H9 (cell line): ENCODE measurements around the gene NT5DC4. TPM values are rescaled to one million over a fixed set of nuclear protein-coding genes. Genes with fewer than 3 reads are reported as not detected.

Experiments used
- DNase-seq: peaks from one replicate; pipeline ENCODE4 v3.0.0-alpha.2; 2017
- H2AFZ ChIP-seq: one replicate; pipeline ENCODE4 v1.6.1; 2013; ENCODE audit warnings: mild to moderate bottlenecking, low read length, control low read depth, moderate library complexity
- H2AK5ac ChIP-seq: 2 replicates; pipeline ENCODE4 v1.6.1; 2013; ENCODE audit warnings: low read length, control low read depth, mixed read lengths; ENCODE audit not compliant: insufficient read length
- H2BK120ac ChIP-seq: one replicate; pipeline ENCODE4 v1.6.1; 2013; ENCODE audit warnings: low read depth, mild to moderate bottlenecking, low read length, control low read depth, inconsistent platforms; ENCODE audit not compliant: poor library complexity, severe bottlenecking
- H2BK12ac ChIP-seq: 2 replicates; pipeline ENCODE4 v1.6.1; 2013; ENCODE audit warnings: low read length, control low read depth, mixed read lengths, low read depth; ENCODE audit not compliant: insufficient read length
- H2BK15ac ChIP-seq: 2 replicates; pipeline ENCODE4 v1.6.1; 2013; ENCODE audit warnings: low read depth, low read length, control low read depth
- H2BK20ac ChIP-seq: one replicate; pipeline ENCODE4 v1.6.1; 2013; ENCODE audit warnings: low read depth, mild to moderate bottlenecking, low read length, control low read depth, inconsistent platforms; ENCODE audit not compliant: poor library complexity, severe bottlenecking
- H2BK5ac ChIP-seq: 2 replicates; pipeline ENCODE4 v1.6.1; 2013; ENCODE audit warnings: low read length, control low read depth, mixed read lengths; ENCODE audit not compliant: insufficient read length
- H3K14ac ChIP-seq: 2 replicates; pipeline ENCODE4 v1.6.1; 2013; ENCODE audit warnings: low read length, control low read depth; ENCODE audit not compliant: insufficient read depth
- H3K18ac ChIP-seq: 2 replicates; pipeline ENCODE4 v1.6.1; 2013; ENCODE audit warnings: low read depth, mild to moderate bottlenecking, mixed read lengths, low read length, control low read depth; ENCODE audit not compliant: insufficient read length
- H3K23ac ChIP-seq: 2 replicates; pipeline ENCODE4 v1.6.1; 2013; ENCODE audit warnings: low read length, control low read depth, mixed read lengths, low read depth; ENCODE audit not compliant: insufficient read length
- H3K23me2 ChIP-seq: 2 replicates; pipeline ENCODE4 v1.6.1; 2013; ENCODE audit warnings: low read depth, mild to moderate bottlenecking, mixed read lengths, low read length, control low read depth; ENCODE audit not compliant: insufficient read length, poor library complexity, severe bottlenecking
- H3K27ac ChIP-seq: 2 replicates; pipeline ENCODE4 v1.5.1; 2013; ENCODE audit warnings: low read length, control low read depth, mixed read lengths, low read depth; ENCODE audit not compliant: insufficient read length
- H3K27me3 ChIP-seq: 2 replicates; pipeline ENCODE4 v1.6.1; 2013; ENCODE audit warnings: low read length, control low read depth, inconsistent platforms; ENCODE audit not compliant: insufficient read depth
- H3K4ac ChIP-seq: 2 replicates; pipeline ENCODE4 v1.6.1; 2013; ENCODE audit warnings: low read depth, mild to moderate bottlenecking, control low read depth, inconsistent platforms, low read length, moderate library complexity
- H3K4me1 ChIP-seq: 2 replicates; pipeline ENCODE4 v1.6.1; 2013; ENCODE audit warnings: low read length, control low read depth, inconsistent platforms; ENCODE audit not compliant: insufficient read depth
- H3K4me2 ChIP-seq: 2 replicates; pipeline ENCODE4 v1.6.1; 2013; ENCODE audit warnings: low read length, control low read depth, mixed read lengths; ENCODE audit not compliant: insufficient read length, insufficient read depth
- H3K56ac ChIP-seq: 2 replicates; pipeline ENCODE4 v1.6.1; 2013; ENCODE audit warnings: low read depth, mild to moderate bottlenecking, mixed read lengths, low read length, control low read depth; ENCODE audit not compliant: insufficient read length
- H3K79me1 ChIP-seq: 2 replicates; pipeline ENCODE4 v1.6.1; 2013; ENCODE audit warnings: low read depth, mild to moderate bottlenecking, moderate library complexity, low read length, control low read depth, inconsistent platforms; ENCODE audit not compliant: insufficient read depth, poor library complexity, severe bottlenecking
- H3K79me2 ChIP-seq: 2 replicates; pipeline ENCODE4 v1.6.1; 2013; ENCODE audit warnings: low read length, control low read depth, inconsistent platforms; ENCODE audit not compliant: insufficient read depth
- H3K9ac ChIP-seq: 2 replicates; pipeline ENCODE4 v1.6.1; 2013; ENCODE audit warnings: low read length, control low read depth, mixed read lengths; ENCODE audit not compliant: insufficient read length; ENCODE audit errors: extremely low read depth
- H3K9me3 ChIP-seq: one replicate; pipeline ENCODE4 v1.6.1; 2013; ENCODE audit warnings: low read depth, low read length, inconsistent platforms; ENCODE audit not compliant: control insufficient read depth
- H3T11ph ChIP-seq: one replicate; pipeline ENCODE4 v1.6.1; 2013; ENCODE audit warnings: mild to moderate bottlenecking, low read length, control low read depth, inconsistent platforms
- H4K20me1 ChIP-seq: one replicate; pipeline ENCODE4 v1.6.1; 2013; ENCODE audit not compliant: control insufficient read depth, insufficient read length, insufficient read depth
- H4K5ac ChIP-seq: 2 replicates; pipeline ENCODE4 v1.6.1; 2013; ENCODE audit warnings: low read depth, mild to moderate bottlenecking, mixed read lengths, low read length, control low read depth; ENCODE audit not compliant: insufficient read length
- H4K8ac ChIP-seq: replicated peaks from 2 replicates; pipeline ENCODE4 v1.6.1; 2013; ENCODE audit warnings: low read length, control low read depth, mixed read lengths, low read depth; ENCODE audit not compliant: insufficient read length
- H4K91ac ChIP-seq: 2 replicates; pipeline ENCODE4 v1.6.1; 2013; ENCODE audit warnings: low read depth, mild to moderate bottlenecking, moderate library complexity, mixed read lengths, low read length, control low read depth; ENCODE audit not compliant: insufficient read length
- H3K27ac Mint-ChIP-seq, 3 experiments: 2 replicates in 2 of 3; 3 replicates in 1 of 3; pipeline ENCODE4 v1.8.0; 2020 to 2021; ENCODE audit warnings: mixed read lengths in 3 of 3, mild to moderate bottlenecking in 1 of 3, moderate library complexity in 1 of 3
- H3K27me3 Mint-ChIP-seq: 2 replicates; pipeline ENCODE4 v1.8.0; 2021; ENCODE audit warnings: low read depth, mild to moderate bottlenecking, moderate library complexity, mixed read lengths
- H3K36me3 Mint-ChIP-seq, 3 experiments: 2 replicates in 2 of 3; 3 replicates in 1 of 3; pipeline ENCODE4 v1.8.0; 2020 to 2021; ENCODE audit warnings: low read depth in 3 of 3, mixed read lengths in 3 of 3; ENCODE audit not compliant: insufficient read depth in 1 of 3
- H3K4me1 Mint-ChIP-seq, 2 experiments: 2 replicates each; pipeline ENCODE4 v1.8.0; 2020; ENCODE audit warnings: mixed read lengths in 2 of 2
- H3K4me3 Mint-ChIP-seq, 2 experiments: 2 replicates in 1 of 2; 3 replicates in 1 of 2; pipeline ENCODE4 v1.8.0; 2020 to 2021; ENCODE audit warnings: mild to moderate bottlenecking in 2 of 2, mixed read lengths in 2 of 2, moderate library complexity in 1 of 2
- H3K9me3 Mint-ChIP-seq, 2 experiments: 2 replicates in 1 of 2; 3 replicates in 1 of 2; pipeline ENCODE4 v1.8.0; 2020; ENCODE audit warnings: mild to moderate bottlenecking in 2 of 2, mixed read lengths in 2 of 2, moderate library complexity in 1 of 2
- WGBS: extraction: QIAGEN DNeasy Blood & Tissue Kit; methylation state at CpG from one replicate; pipeline ENCODE4 v1.1.7; 2013; ENCODE audit warnings: missing lambda C conversion rate, low lambda C conversion rate, mixed read lengths; ENCODE audit not compliant: insufficient read length; ENCODE audit errors: extremely low coverage; 5-methylcytosine and 5-hydroxymethylcytosine counted together
- total RNA-seq: library from RNA; stranded (reverse); gene quantifications from 2 replicates; pipeline ENCODE4 v1.2.1, GENCODE V29; 2021
- TF ChIP-seq, protein P1 (sequence below): fragments of 200-600 bp; sonication (generic); conservative IDR thresholded peaks from 3 replicates; pipeline ENCODE4 v1.8.0; 2021; ENCODE audit warnings: antibody characterized with exemption, mild to moderate bottlenecking

NT5DC4 gene
- total RNA-seq, 1 experiment from 2014 or later = not detected

DNA sequence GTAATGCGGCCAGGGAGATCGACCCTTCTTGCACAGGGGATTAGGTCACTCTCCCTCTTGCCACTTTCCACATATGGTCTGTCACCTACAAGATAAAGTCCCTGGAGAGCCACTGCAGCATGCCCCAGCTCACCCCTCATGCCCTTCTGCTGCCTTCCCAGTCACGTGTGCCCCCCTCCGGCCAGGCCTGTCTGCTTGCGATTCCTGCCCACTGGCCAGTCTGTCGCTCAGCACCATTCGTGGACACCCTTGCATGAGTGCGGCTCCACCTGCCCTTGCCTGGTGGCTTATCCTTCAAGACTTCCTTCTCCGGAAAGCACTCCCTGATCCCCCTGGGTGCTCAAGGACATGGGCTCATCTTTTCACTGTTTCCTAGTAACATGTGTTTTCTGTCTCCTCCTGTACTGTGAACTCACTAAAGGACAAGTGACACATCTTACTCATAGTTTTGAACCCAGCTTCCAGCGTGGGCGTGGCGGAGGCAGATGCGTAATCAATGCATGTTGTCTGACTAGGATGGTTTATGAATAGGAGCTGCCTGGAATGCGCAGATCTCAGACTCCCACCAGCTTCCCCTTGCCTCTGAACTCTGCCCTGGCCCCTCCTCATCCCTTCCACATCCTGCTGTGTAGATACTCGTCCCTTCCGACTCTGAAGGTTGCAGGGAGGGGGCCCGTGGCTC lies 7.8 kb upstream of the NT5DC4 start:
- Histone ChIP-seq H3K4ac (no peak overlapping the region), H3T11ph (no peak overlapping the region), H3K23ac (no peak overlapping the region), H4K20me1 (no peaks in the 10 kb centered on the region), H3K4me2 (no peak overlapping the region), H2BK20ac (no peak overlapping the region), H2BK120ac (no peak overlapping the region), H3K23me2 (no peaks in the 10 kb centered on the region), H3K79me2 (no peaks in the 10 kb centered on the region; the same call in 1 of the 2 replicates), H3K56ac (no peak overlapping the region), H2AFZ (no peak overlapping the region), H3K27ac (no peak overlapping the region), H3K14ac (no peak overlapping the region; the same call in 1 of the 2 replicates), H2AK5ac (no peak overlapping the region), H3K9ac (no peak overlapping the region), H3K27me3 (no peaks in the 10 kb centered on the region), H4K91ac (no peak overlapping the region), H3K79me1 (no peaks in the 10 kb centered on the region), H3K4me1 (no peaks in the 10 kb centered on the region), H2BK15ac (no peak overlapping the region), H3K9me3 (no peaks in the 10 kb centered on the region), H4K8ac (peak overlapping the region; percentile 39), H4K5ac (no peak overlapping the region), H2BK5ac (no peak overlapping the region), H3K18ac (no peak overlapping the region), H2BK12ac (no peak overlapping the region)
- no peak overlapping the region for H3K4me3 Mint-ChIP-seq
- TF ChIP-seq, protein P1, sequence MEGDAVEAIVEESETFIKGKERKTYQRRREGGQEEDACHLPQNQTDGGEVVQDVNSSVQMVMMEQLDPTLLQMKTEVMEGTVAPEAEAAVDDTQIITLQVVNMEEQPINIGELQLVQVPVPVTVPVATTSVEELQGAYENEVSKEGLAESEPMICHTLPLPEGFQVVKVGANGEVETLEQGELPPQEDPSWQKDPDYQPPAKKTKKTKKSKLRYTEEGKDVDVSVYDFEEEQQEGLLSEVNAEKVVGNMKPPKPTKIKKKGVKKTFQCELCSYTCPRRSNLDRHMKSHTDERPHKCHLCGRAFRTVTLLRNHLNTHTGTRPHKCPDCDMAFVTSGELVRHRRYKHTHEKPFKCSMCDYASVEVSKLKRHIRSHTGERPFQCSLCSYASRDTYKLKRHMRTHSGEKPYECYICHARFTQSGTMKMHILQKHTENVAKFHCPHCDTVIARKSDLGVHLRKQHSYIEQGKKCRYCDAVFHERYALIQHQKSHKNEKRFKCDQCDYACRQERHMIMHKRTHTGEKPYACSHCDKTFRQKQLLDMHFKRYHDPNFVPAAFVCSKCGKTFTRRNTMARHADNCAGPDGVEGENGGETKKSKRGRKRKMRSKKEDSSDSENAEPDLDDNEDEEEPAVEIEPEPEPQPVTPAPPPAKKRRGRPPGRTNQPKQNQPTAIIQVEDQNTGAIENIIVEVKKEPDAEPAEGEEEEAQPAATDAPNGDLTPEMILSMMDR = no peak
- H3K36me3 Mint-ChIP-seq = no peaks in the 10 kb centered on the region
- DNase-seq = no peak
- no peaks in the 10 kb centered on the region; a peak in 2 of 5 replicates for H3K9me3 Mint-ChIP-seq
- H3K27ac Mint-ChIP-seq = no peak overlapping the region; a peak in 2 of 7 replicates
- WGBS = no CpG with 5 or more reads among the region's 17 CpGs
- no peaks in the 10 kb centered on the region for H3K4me1 Mint-ChIP-seq
- peaks cover 3% of the 10 kb centered on the region for H3K27me3 Mint-ChIP-seq
